K562 (cell line): ENCODE results near the gene RAI1. TPM values are rescaled to one million over a fixed set of nuclear protein-coding genes. Genes with fewer than 3 reads are reported as not detected.

Experiments
- E2F6 ChIP-seq, 2 experiments: IDR thresholded peaks; 2 replicates each; pipeline ENCODE4 v1.6.1; 2011; ENCODE audit warnings: borderline replicate concordance in 1 of 2, control low read depth in 1 of 2, low read depth in 1 of 2, low read length in 1 of 2, mild to moderate bottlenecking in 1 of 2, mixed read lengths in 1 of 2, moderate library complexity in 1 of 2; ENCODE audit not compliant: insufficient read depth in 1 of 2, insufficient read length in 1 of 2, poor library complexity in 1 of 2, severe bottlenecking in 1 of 2; ENCODE audit errors: extremely low read depth in 1 of 2
- MLLT1 ChIP-seq, 2 experiments: fragments of 450-650 bp; IDR thresholded peaks; 2 replicates each; pipeline ENCODE4 v1.6.1; 2016
- NCOA4 ChIP-seq: fragments of 450-650 bp; IDR thresholded peaks from 2 replicates; pipeline ENCODE4 v1.6.1; 2018; ENCODE audit warnings: mild to moderate bottlenecking; ENCODE audit not compliant: partially characterized antibody
- SFPQ ChIP-seq: fragments of 200-400 bp; formaldehyde crosslinking; IDR thresholded peaks from 2 replicates; pipeline ENCODE4 v1.6.1; 2017; ENCODE audit warnings: mild to moderate bottlenecking, low read depth, low read length, moderate library complexity
- SLC30A9 ChIP-seq: fragments of 250-450 bp; sonication (Bioruptor Pico); IDR thresholded peaks from 2 replicates; pipeline ENCODE4 v1.8.0; 2022; ENCODE audit warnings: mild to moderate bottlenecking, moderate library complexity
- ZBTB40 ChIP-seq, 2 experiments: fragments of 450-650 bp in 1 of 2; sonication (generic) in 1 of 2; formaldehyde crosslinking in 1 of 2; IDR thresholded peaks; 2 replicates each; pipeline versions ENCODE4 v1.7.1 to v1.9.0; 2016 to 2022; ENCODE audit warnings: inconsistent platforms in 1 of 2, mild to moderate bottlenecking in 1 of 2, missing genetic modification reagents in 1 of 2
- ZNF143 ChIP-seq: sonication (generic); formaldehyde crosslinking; IDR thresholded peaks from 2 replicates; pipeline ENCODE4 v1.9.0; 2022; ENCODE audit warnings: mild to moderate bottlenecking, missing genetic modification reagents
- ZNF212 ChIP-seq: fragments of 450-650 bp; formaldehyde crosslinking; IDR thresholded peaks from 2 replicates; pipeline ENCODE4 v1.4.0; 2020; ENCODE audit warnings: mild to moderate bottlenecking
- ZNF584 ChIP-seq: fragments of 200-800 bp; sonication (Bioruptor generic); IDR thresholded peaks from 2 replicates; pipeline ENCODE4 v1.6.1; 2016; ENCODE audit warnings: low read depth, mild to moderate bottlenecking, missing genetic modification characterization, missing compliant biosample characterization
- ZZZ3 ChIP-seq: fragments of 450-650 bp; IDR thresholded peaks from 2 replicates; pipeline ENCODE4 v1.6.1; 2016; ENCODE audit warnings: antibody characterized with exemption, mild to moderate bottlenecking, moderate library complexity
- polyA plus RNA-seq, 8 experiments: library from polyadenylated mRNA; depleted of rRNA in 4 of 8; stranded (reverse) in 5 of 8; unstranded in 3 of 8; fragments of >200 nt; fragmentation: Nextera tagmentation in 2 of 8; fragmentation: Illumina TruSeq in 1 of 8; extraction: Ambion mirVana in 2 of 8; extraction: Trizol in 1 of 8; gene quantifications; 2 replicates each; pipeline versions ENCODE4 v1.2.1 to v1.2.3, GENCODE V29; 2011 to 2014; ENCODE audit warnings: inconsistent platforms in 1 of 8, missing spikeins in 1 of 8
- total RNA-seq, 7 experiments: library from RNA; depleted of rRNA in 6 of 7; stranded (reverse); fragments of >200 nt in 6 of 7; fragmentation: Illumina TruSeq in 2 of 7; extraction: Trizol in 2 of 7; gene quantifications; 2 replicates each; pipeline versions ENCODE4 v1.2.1 to v1.2.3, GENCODE V29; 2011 to 2021; ENCODE audit warnings: low replicate concordance in 1 of 7

Gene RAI1
- total and polyA plus RNA-seq, 9 of the 15 experiments (the other 6 are each of a cell fraction or from before 2014, with no cell fraction given) = 0.68 to 19.9 (median 5.5) TPM

GRCh38 chr17:17839791-17840707 lies 158.8 kb downstream of the RAI1 start (continued):
- TF ChIP-seq ZBTB40 (IDR thresholded peaks at IDR 0.05) (peak; percentile 55), ZBTB40 (CRISPR knock-in tag; IDR thresholded peaks at IDR 0.05) (no peak), MLLT1 (IDR thresholded peaks at IDR 0.05) (peak; percentile 81 to 88), ZNF143 (no peak), SLC30A9 (CRISPR knock-in tag) (no peak), SFPQ (no peak), NCOA4 (no peak), ZZZ3 (no peak), ZNF212 (CRISPR knock-in tag) (no peak), E2F6 (IDR thresholded peaks at IDR 0.05; ENCODE audit: borderline replicate concordance in 1 of 2, extremely low read depth in 1 of 2, insufficient read depth in 1 of 2, insufficient read length in 1 of 2, low read depth in 1 of 2, low read length in 1 of 2, poor library complexity in 1 of 2, severe bottlenecking in 1 of 2) (peak; percentile 22 to 49), ZNF584 (CRISPR knock-in tag) (0 out of 2 replicates have a peak, but pooled peaks have one; percentile 53)
